HEK293 (cell line): ENCODE results near the gene C3AR1.

Experiments
- CTCF ChIP-seq: fragments of 450-650 bp; formaldehyde crosslinking; IDR thresholded peaks from 2 replicates; pipeline ENCODE4 v1.5.1; 2016; ENCODE audit warnings: missing biosample characterization, missing genetic modification characterization
- SP2 ChIP-seq: fragments of 450-650 bp; formaldehyde crosslinking; IDR thresholded peaks from 2 replicates; pipeline ENCODE4 v1.5.1; 2016; ENCODE audit warnings: missing biosample characterization, missing genetic modification characterization
- ZNF146 ChIP-seq: fragments of 450-650 bp; formaldehyde crosslinking; IDR thresholded peaks from 2 replicates; pipeline ENCODE4 v1.5.1; 2016; ENCODE audit warnings: missing biosample characterization, missing genetic modification characterization
- ZNF274 ChIP-seq, 2 experiments: fragments of 200-500 bp in 1 of 2; fragments of 450-650 bp in 1 of 2; sonication (Bioruptor generic) in 1 of 2; formaldehyde crosslinking in 1 of 2; IDR thresholded peaks; 2 replicates each; pipeline versions ENCODE4 v1.5.1 to v1.6.1; 2014 to 2016; ENCODE audit warnings: borderline replicate concordance in 1 of 2, inconsistent platforms in 1 of 2, low read length in 1 of 2, missing biosample characterization in 1 of 2, missing genetic modification characterization in 1 of 2
- ZNF280C ChIP-seq: fragments of 450-650 bp; formaldehyde crosslinking; IDR thresholded peaks from 2 replicates; pipeline ENCODE4 v1.5.1; 2016; ENCODE audit warnings: missing biosample characterization, missing genetic modification characterization
- ZNF670 ChIP-seq: fragments of 450-650 bp; formaldehyde crosslinking; IDR thresholded peaks from 2 replicates; pipeline ENCODE4 v1.5.1; 2016; ENCODE audit warnings: missing biosample characterization, missing genetic modification characterization, low read depth

DNA sequence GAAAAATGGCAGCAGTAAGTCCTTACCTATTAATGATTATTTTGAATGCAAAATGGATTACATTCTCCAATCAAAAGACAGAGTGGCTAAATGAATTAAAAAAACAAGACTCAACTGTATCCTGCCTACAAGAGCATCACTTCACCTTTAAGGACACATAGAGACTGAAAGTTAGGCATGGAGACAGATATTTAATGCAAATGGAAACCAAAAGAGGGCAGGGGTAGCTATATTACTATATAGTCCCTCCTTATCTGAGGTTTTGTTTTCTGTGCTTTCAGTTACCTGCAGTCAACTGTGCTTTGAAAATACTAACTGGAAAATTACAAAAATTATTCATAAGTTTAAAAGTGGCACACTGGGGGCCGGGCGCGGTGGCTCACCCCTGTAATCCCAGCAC lies 33.1 kb upstream of the C3AR1 start:
- TF ChIP-seq ZNF670 (tag by site-specific recombination) (no peak), ZNF146 (tag by site-specific recombination) (no peak), CTCF (no peak), ZNF274 (IDR thresholded peaks at IDR 0.05; ENCODE audit: low read length) (no peak), ZNF274 (tag by site-specific recombination; IDR thresholded peaks at IDR 0.05; ENCODE audit: borderline replicate concordance) (no peak), SP2 (no peak), ZNF280C (no peak)
